ENCODE data around the gene ILF2.
"Not testable (repeated sequence)": the region's sequence is repeated elsewhere in the genome, so short reads cannot be mapped to it uniquely, and the experiment has no call there.

The ILF2 gene

DNA sequence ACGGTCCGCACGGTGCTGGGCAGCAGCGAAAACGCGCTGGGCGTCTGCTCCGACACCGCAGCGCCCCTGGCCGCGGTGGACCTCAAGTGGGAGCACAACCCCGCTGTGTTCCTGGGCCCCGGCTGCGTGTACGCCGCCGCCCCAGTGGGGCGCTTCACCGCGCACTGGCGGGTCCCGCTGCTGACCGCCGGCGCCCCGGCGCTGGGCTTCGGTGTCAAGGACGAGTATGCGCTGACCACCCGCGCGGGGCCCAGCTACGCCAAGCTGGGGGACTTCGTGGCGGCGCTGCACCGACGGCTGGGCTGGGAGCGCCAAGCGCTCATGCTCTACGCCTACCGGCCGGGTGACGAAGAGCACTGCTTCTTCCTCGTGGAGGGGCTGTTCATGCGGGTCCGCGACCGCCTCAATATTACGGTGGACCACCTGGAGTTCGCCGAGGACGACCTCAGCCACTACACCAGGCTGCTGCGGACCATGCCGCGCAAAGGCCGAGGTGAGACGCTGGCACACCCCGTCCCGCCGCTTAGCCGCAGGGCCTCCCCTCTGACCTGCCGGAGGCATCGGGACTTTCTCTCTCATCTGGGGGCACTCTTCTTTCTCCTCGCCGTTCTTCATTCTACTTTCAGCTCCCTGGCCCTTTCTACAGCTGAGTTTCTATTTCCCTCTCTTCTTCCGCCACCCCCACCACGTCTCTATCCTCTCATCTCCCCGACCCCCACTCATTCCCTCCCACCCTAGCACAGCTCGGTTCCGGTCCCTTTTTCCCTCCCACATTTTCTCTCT, 8.7 kb upstream of the ILF2 start:
- no peak for DNase-seq (ENCODE audit: low read depth)

DNA sequence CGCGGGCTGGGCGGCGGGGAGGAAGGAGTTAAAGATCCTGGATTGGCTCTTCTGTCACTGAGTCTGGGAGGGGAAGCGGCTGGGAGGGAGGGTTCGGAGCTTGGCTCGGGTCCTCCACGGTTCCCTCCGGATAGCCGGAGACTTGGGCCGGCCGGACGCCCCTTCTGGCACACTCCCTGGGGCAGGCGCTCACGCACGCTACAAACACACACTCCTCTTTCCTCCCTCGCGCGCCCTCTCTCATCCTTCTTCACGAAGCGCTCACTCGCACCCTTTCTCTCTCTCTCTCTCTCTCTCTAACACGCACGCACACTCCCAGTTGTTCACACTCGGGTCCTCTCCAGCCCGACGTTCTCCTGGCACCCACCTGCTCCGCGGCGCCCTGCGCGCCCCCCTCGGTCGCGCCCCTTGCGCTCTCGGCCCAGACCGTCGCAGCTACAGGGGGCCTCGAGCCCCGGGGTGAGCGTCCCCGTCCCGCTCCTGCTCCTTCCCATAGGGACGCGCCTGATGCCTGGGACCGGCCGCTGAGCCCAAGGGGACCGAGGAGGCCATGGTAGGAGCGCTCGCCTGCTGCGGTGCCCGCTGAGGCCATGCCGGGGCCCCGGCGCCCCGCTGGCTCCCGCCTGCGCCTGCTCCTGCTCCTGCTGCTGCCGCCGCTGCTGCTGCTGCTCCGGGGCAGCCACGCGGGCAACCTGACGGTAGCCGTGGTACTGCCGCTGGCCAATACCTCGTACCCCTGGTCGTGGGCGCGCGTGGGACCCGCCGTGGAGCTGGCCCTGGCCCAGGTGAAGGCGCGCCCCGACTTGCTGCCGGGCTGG, 7.9 kb upstream of the ILF2 start, which contains the start of gene NPR1:
Gene NPR1, plus strand, starts transcription at position 170 of the 818 bp plus-strand sequence. Its CDS starts 421 bp downstream, at position 591.
- no peak for DNase-seq (ENCODE audit: low read depth)

DNA sequence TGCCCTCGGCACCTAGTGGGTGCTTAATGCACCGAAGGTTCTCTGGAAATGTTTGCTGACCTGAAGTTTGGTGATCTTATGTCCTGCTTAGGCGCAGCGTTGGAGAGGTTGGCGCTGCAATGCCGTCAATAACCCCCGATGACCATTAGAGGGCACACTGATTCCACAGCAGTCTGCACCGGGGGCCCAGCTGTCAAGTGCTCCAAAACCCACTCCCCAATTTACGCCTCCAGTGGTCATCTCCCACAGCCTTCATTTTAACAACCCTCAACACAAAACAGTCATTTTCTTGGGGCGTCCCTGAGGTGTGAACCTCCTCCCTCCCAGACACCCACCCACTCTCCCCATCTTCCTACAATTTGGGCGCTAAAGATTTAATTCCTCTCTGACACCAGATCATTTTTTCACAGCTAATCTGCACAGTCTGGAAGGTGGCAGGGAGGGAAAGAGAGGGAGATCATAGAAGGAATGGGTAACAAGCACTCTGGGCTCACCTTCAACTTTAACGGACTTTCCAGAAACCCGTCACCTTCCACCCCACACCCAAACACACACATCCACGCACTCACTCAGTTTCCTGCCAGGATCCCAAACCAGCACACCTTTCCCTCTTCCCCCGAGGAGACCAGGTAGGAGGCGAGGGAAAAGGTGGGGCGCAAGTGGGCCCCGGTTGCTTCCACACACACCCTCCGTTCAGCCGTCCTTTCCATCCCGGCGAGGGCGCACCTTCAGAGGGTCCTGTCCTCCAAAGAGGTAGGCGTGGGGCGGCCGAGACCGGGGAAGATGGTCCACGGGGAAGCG, 7.1 kb upstream of the ILF2 start:
- DNase-seq (ENCODE audit: low read depth): no peak

DNA sequence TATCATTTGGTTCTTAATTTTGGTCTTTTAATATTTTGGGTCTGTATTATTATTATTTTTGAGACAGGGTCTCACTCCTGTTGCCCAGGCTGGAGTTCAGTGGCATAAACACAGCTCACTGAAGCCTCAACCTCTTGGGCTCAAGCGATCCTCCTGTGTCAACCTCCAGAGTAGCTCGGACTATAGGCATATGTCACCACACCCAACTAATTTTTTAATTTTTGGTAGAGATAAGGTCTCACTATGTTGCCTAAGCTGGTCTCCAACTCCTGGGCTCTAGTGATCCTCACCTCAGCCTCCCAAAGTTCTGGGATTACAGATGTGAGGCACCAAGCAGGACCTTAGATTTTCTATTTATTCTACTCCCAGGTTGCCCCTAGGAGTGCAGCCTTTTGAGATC, 2.7 kb upstream of the ILF2 start:
- DNase-seq (ENCODE audit: low read depth): no peak

DNA sequence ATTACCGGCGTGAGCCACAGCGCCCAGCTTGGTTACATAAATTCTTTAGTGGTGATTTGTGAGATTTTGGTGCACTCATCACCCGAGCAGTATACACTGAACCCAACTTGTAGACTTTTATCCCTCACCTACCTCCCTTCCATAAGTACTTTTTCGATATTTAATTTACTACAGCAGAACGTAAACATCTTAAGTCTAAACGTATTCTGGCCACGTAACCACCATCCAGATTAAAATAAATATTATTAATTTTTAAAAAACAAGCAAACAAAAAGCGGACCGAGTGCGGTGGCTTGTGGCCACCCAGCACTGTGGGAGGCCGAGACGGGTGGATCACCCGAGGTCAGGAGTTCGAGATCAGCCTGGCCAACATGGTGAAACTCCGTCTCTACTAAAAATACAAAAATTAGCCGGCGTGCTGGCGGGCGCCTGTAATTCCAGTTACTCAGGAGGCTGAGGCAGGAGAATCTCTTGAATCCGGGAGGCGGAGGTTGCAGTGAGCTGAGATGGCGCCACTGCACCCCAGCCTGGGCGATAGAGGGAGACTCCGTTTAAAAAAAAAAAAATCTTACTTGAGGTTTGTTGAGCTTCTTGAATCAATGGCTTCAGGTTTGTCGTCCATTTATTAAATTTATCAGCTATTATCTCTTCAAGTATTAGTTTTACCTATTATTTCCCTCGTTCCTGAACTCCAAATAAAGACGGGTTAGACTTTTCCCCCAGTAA, 998 bp upstream of the ILF2 start:
- not testable (repeated sequence) for DNase-seq (ENCODE audit: low read depth)

DNA sequence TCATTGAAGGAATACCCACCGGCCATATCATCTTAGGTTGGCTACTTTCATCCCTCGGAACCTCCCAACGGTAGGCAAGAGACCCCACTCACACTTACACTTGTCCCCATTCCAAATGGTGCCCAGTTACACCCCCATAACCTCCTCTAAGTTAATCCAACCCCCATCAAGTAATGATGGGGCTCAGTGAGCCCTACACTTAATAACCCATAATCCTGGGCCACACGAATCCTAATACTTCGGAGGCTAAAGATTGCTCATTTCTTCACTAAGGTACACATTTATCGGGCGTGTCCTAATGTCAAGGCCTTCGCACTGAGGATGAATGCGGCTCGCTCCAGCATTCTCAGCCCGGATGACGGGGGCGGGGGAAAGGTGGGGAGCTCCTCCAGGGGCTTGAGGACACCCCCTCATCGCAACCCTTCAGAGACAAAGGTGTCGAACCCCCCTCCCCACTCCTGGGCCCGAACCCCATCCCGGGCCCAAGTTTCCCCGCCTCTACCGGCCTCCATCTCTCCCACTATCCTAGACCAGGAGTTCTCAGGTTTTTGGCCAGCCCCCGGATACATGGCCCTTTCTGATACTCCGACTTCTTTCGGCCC, 435 bp downstream of the ILF2 start:
- no peak for DNase-seq (ENCODE audit: low read depth)

DNA sequence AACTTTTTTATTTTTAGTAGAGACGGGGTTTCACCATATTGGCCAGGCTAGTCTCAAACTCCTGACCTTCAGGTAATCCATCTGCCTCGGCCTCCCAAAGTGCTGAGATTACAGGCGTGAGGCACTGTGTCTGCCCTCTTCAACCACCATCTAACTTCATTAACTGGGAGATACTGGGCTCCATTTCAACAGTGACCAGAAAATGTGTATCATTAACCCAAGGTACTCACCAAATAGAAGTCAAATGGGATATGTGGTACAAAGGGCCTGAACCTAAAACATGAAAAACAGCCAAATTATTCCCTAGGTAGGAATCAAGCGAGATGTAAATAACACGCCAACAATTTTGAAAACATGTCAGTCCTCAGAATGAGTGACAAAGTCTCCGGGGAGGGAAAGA, 1.2 kb downstream of the ILF2 start:
- no peak for DNase-seq (ENCODE audit: low read depth)

DNA sequence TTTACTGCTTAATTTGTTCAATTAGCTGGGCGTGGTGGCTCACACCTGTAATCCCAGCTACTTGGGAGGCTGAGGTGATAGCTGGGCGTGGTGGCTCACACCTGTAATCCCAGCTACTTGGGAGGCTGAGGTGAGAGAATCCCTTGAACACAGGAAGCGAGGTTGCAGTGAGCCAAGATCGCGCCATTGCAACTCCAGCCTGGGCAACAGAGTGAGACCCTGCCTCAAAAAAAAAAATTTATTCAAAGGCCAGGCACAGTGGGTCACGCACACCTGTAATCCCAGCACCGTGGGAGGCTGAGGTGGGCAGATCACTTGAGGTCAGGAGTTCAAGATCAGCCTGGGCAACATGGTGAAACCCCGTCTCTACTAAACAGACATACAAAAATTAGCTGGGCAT, 2.1 kb downstream of the ILF2 start:
- DNase-seq (ENCODE audit: low read depth): not testable (repeated sequence)

DNA sequence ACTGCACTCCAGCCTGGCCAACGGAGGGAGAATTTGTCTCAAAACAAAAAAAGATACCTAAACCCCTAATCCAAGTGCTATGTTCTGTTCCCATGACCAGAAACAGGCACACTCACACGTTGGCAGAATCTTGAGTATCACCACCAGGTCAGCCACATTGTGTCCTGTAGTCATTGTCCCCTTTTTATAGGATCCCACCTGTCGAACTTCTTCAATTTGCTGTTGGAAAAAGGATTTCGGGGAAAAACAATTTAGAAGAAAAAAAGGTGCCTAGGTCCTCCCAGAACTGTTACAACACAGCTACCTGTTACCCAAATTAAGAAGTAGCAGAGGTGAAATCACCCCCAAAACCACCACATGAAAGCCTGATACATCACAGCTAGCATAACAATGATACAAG, 3.4 kb downstream of the ILF2 start:
- DNase-seq (ENCODE audit: low read depth): no peak

DNA sequence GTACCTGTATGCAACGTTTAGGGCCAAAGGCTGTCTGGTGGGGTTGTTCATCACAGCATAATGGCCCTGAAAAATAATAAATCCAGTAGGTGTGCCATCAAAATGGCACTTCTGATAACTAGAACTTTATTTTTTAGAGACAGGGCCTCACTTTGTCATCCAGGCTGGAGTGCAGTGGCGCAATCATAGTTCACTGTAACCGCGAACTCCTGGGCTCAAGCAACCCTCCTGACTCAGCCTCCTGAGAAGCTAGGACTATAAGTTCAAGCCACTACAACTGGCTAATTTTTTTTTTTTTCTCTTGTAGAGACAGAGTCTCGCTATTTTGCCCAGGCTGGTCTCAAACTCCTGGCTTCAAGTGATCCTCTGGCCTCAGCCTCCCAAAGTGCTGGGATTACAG, 7.6 kb downstream of the ILF2 start:
- no peak for DNase-seq (ENCODE audit: low read depth)

DNA sequence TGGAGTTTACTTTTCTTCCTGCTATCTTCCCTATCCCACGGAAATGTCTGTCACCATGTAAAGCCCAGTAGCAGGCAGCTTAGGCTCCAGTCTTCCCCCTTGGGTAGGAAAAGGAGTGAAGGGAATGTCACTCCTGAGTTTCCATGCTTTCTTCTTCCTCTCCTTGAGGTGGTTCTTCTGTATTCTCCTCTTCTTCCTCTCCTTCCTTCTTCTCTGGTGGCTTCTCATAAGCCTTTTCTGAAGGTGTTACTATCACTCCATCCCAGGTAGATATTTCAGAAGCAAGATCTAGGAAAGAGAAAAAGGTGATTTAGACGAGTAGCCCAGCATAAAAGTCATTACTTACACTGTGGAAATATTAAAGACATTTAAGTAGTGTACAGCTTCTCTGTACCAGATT, 8.5 kb downstream of the ILF2 start:
- no peak for DNase-seq (ENCODE audit: low read depth)

DNA sequence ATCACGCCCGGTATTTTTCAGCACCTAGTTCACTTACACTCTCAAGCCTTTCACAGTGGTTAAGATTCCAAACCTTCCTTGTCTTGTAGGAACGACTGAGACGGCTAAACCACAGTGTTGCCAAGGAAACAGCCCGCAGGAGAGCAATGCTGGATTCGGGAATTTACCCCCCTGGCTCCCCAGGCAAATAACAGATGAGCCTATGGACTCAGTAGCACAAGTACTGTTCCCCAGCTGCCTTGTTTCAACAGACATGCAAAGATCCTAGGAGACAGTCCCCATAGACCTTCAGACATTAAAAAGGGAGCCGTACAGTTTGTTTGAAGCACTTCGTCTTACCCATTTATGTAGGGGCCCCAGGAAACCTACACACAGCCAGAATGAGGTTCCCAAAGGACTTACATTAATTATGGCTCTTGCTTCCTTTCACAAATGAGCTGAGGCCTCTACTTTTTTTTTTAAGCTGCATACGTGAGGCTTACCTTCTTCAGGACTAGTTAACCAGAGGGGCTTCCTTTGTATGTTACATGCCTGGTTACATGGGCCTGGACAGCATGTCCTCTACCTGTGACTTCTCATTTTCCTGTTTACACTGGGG, 9.6 kb downstream of the ILF2 start:
- no peak for DNase-seq (ENCODE audit: low read depth)

DNA sequence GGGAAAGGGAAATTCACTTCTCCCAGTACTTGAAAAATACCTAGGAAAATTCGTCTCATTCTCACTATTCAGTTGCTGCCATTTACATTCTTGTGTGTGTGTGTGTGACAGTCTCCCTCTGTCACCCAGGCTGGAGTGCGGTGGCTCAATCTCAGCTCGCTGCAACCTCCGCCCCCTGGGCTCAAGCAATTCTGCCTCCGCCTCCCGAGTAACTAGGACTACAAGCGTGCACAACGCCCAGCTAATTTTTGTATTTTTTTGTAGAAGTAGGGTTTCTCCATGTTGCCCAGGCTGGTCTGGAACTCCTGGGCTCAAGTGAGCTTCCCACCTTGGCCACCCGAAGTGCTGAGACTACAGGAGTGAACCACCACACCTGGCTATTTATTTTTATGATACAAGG, 11.1 kb downstream of the ILF2 start:
- no peak for DNase-seq (ENCODE audit: low read depth)

DNA sequence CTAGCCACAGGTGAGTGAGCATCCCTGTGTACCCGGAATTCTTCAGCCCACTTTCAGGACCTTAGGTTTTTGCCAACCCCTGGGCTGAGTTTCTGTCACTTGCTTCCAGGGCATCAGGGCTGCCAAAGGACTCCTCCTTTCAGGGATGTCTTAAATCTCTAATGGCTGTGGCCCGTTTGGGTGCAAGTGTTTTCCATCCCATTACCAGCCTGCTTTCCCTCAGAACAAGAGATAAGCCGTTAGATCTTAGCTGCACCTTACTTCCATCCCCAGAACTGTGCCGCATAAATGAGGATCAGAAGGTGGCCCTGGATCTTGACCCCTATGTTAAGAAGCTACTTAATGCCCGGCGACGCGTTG, 11.6 kb downstream of the ILF2 start:
- no peak for DNase-seq (ENCODE audit: low read depth)

DNA sequence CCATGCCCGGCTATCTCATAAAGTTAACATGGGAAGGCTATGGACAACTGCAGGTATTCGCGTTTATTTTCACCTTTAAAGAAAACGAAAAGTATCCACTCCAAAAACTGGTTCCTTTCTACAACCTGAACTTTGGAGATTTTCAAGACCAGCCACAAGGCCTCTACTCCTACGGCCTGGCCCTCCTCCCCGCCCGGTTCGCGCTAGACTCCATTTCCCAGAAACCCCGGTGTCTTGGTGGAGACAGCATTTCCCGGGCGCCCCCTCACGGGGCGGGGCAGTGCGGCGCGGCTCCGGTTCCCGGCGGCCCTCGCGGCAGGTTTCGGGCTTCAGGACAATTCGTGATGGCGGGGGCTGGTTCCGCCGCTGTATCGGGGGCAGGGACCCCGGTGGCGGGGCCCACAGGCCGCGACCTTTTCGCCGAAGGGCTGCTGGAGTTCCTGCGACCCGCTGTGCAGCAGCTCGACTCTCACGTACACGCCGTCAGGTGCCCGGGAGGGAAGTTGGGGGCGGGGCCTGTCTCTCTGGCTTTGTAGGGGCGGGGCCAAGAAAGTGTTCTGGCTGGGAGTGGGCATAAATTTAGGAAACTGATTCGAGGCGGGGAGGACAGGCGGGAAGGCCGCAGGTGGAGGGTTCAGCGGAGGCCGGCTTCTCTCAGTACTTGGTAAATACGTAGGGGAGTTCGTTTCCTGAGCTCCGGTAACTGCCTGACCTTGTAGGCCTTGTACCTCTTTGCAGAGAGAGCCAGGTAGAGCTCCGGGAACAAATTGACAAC, 12.2 kb downstream of the ILF2 start, which contains the start of gene SNAPIN:
Gene SNAPIN, plus strand, starts transcription at position 304 of the 775 bp plus-strand sequence. Its CDS starts 41 bp downstream, at position 345.
- DNase-seq (ENCODE audit: low read depth): peak; percentile 80

DNA sequence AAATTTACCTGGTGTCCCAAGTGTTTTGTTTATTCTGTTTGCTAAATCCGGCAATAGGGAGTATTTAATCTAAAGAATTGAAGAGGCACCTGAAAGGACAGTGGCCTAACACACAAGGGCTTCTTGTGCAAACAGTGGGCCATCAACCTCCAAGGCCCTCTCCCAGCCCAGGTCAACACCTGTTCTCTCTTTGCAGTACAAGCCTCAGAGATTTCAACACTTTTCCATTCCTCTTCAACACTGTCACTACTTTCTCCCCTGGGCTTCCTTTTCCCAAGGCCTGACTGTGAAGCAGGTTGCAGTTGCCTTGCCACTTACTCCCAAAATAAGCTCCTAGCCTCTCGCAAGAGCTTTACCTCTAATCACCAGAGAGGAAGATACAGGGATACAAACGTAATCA, 15.5 kb downstream of the ILF2 start:
- no peak for DNase-seq (ENCODE audit: low read depth)

DNA sequence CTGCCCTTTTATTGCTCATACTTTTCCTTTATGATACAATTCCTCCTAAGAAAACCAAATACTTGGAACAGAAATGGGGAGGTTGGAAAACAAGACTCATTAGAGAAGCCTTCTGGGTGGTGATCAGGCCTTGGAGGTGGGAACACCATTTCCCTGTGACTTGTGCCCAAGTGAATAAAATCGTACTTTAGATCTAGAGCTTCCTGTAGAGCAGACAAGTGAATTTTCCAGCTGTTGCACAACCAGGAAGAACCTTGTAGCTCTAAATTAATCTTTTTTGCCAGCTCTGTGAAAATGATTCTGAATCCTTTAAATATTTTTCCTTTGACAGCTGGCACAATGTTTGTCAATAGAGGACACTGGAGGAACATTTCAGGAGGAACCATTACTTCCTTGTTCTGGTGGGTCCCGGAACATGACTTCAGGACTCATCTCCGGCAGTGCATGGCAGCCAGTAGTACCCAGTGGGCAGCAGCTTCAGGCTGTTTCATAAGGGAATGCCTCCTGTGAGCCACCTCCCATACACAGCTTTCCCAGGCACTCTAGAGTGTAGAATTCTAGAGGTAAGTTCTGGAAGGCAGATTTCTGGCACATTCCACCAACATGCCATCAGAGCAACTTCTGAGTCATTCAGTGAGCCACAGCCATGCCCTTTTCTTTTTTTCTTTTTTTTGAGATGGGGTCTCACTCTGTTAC, 17.8 kb downstream of the ILF2 start:
- no peak for DNase-seq (ENCODE audit: low read depth)

DNA sequence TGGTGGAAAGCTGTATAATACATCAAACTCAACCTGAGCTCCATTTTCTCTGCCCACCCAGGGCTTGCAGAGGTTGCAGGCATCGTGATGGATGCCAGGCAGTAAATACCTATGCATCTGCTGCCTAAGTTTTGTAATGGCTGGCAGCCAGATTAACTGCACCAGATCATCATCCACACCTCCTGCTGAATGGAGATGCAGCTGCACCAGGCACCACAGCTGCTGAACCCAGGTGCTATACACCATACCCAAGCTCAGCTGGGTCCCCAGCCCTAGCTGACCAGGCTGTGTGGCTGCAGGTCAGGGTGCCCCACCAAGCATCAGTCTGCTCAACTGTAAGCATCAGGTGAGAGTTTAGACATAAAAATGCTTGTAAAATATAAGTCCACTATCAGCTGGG, 19.0 kb downstream of the ILF2 start:
- DNase-seq (ENCODE audit: low read depth): no peak

DNA sequence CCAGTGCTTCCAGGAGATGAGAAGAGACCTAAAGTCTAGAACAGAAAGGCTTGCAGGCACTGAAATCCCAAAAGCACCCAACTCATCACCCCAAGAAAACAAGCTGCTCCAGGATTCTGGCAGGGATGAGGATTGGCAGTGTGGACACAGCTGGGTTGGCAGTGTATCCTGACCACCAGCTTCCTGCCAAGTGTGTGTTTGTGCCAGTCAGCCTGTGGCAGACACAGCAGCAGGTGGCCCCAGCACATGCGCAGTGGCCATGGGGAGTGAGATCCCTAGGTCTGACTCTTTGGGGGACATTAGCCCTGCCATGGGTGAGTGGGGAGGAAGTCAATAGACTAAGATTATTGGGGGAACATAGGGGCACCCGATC, 20.9 kb downstream of the ILF2 start:
- DNase-seq (ENCODE audit: low read depth): no peak

All from stimulated activated CD8-positive, alpha-beta memory T cell treated with anti-CD3 and anti-CD28 coated beads, Interleukin-7, amount 100 ng/mL, for 24 hours (primary cell).